ENCODE measurements around the gene SLC22A4. TPM values are rescaled to one million over a fixed set of nuclear protein-coding genes. Genes with fewer than 3 reads are reported as not detected.

SLC22A4 gene
- total RNA-seq, 2 experiments from 2014 or later, result 0.95 to 1.3 TPM

DNA sequence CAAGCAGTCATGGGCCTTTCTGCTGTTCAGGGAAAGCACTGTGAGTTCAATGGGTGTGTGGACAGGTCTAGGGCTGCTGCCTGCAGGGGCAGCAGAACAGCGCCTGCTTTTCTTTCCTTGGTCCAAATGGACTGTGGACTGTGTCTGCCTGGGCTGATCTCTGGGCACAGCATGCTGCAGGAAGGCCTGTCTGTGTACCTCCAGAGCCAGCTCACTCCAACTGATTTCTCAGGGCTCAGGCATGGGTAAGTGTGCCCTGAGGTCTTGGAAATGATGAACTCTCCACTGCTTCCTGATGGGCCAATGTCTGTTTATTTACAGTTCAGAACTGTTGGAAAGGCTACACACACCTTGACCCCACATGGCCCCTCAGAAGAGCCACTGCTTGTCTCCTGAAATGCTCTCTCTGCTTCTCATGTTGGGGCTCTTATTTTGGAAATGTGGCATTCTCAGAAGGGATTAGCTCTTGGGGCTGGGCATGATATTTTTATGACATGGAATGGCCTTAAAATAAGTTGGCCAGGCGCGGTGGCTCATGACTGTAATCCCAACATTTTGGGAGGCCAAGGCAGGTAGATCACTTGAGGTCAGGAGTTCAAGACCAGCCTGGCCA lies 27.0 kb downstream of the SLC22A4 start:
- Mint-ChIP-seq H3K36me3 (no peaks in the 10 kb centered on the region), H3K4me1 (no peaks in the 10 kb centered on the region), H3K27ac (no peak overlapping the region)

DNA sequence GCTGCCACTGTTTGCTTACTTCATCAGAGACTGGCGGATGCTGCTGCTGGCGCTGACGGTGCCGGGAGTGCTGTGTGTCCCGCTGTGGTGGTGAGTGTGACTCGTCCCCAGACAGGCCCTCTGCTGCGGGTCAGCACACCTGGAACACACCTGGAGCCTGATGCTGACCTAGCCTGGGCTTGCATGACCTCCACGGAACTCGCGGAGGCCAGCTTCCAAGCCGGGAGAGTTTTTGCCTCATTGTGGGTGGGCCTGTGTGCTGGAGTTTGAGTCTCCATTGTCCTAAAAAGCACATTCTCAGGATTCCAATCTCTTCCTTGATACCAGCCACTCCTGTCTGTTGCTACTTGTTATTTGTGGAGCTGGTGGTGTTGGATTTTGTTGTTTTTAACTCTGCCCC lies 28.1 kb downstream of the SLC22A4 start:
- DNase-seq, result no peak
- H3K27ac Mint-ChIP-seq, result no peak overlapping the region
- H3K4me3 Mint-ChIP-seq, result no peak overlapping the region
- H3K4me1 Mint-ChIP-seq, result no peaks in the 10 kb centered on the region
- no peaks in the 10 kb centered on the region for H3K9me3 Mint-ChIP-seq
- H3K36me3 Mint-ChIP-seq, result no peaks in the 10 kb centered on the region
- no peaks in the 10 kb centered on the region for H3K27me3 Mint-ChIP-seq

More for the DNA sequence above, 27.0 kb downstream of the SLC22A4 start:
- H3K4me3 Mint-ChIP-seq, result no peak overlapping the region
- no peaks in the 10 kb centered on the region for H3K27me3 Mint-ChIP-seq
- no peak for DNase-seq
- no peaks in the 10 kb centered on the region for H3K9me3 Mint-ChIP-seq

DNA sequence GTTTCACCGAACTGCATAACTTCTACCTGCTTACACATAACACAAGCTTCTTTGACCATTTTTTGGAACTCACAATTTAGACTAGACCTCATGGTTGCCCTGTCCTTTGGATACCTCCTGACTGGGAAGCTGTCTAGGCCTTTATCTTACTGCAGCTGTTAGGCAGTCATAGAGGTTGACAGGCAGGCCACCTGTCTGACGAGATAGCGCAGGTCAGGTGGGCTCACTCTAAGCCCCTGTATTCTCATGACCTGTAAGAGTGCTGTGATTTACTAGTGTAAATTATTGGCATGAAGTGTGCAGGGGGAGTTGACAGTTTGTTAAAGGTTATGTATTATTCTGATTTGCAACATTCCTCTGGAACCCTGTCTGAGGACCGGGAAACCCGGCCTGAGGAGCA lies 29.0 kb downstream of the SLC22A4 start:
- Mint-ChIP-seq H3K27me3 (no peaks in the 10 kb centered on the region), H3K9me3 (no peaks in the 10 kb centered on the region), H3K27ac (no peak overlapping the region), H3K4me1 (no peaks in the 10 kb centered on the region), H3K36me3 (no peaks in the 10 kb centered on the region), H3K4me3 (no peak overlapping the region)
- no peak for DNase-seq

DNA sequence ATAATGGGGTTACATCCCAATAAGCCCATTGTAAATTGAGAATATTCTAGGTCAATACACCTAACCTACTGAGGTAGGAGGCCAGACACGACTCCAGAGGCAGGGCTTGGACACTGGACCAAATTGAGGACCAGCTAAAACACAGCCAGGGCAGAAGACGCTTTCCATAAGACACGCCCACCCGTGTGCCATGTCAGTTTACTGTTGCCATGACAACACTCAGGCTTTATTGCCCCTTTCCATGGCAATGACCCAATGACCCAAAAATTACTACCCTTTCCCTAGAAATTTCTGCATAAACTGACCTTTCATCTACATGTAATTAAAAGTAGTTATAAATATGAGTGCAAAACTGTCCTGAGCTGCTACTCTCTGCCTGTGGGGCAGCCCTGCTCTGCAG lies 31.5 kb downstream of the SLC22A4 start:
- Mint-ChIP-seq H3K27me3 (no peaks in the 10 kb centered on the region), H3K9me3 (no peaks in the 10 kb centered on the region), H3K27ac (no peak overlapping the region), H3K36me3 (peaks cover 4% of the 10 kb centered on the region), H3K4me1 (no peaks in the 10 kb centered on the region), H3K4me3 (no peak overlapping the region)
- DNase-seq, result no peak

DNA sequence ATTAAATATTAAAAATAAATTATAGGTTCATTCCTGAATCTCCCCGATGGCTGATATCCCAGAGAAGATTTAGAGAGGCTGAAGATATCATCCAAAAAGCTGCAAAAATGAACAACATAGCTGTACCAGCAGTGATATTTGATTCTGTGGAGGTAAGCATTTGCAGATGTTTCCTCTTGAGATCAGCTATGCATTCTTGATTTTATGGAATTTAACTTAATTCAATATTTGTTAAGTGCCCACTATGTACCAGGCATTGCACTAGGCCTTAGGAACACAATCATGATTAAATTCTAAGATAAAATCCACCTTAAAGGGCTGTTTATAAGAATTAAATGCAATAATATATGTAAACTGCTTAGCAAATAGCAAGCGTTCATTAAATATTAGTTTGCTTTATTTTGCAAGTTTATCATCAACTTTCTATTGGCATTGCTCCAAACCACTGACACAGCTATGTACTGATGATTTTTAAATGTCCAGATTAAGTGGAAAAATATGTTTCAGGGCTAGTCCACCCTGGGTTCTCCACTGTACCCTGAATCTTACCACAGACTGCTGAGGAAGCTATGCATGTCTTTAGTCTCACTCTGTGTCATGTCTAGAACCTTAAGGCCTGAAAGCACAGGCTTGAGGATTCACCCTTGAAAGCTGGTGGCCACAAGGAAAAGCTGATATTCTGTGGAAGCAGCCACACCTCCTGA lies 33.2 kb downstream of the SLC22A4 start:
- H3K36me3 Mint-ChIP-seq, result peaks cover 6% of the 10 kb centered on the region
- no peak for DNase-seq
- no peak overlapping the region for H3K4me3 Mint-ChIP-seq
- H3K4me1 Mint-ChIP-seq, result no peaks in the 10 kb centered on the region
- no peaks in the 10 kb centered on the region for H3K27me3 Mint-ChIP-seq
- H3K27ac Mint-ChIP-seq, result no peak overlapping the region
- H3K9me3 Mint-ChIP-seq, result no peaks in the 10 kb centered on the region

DNA sequence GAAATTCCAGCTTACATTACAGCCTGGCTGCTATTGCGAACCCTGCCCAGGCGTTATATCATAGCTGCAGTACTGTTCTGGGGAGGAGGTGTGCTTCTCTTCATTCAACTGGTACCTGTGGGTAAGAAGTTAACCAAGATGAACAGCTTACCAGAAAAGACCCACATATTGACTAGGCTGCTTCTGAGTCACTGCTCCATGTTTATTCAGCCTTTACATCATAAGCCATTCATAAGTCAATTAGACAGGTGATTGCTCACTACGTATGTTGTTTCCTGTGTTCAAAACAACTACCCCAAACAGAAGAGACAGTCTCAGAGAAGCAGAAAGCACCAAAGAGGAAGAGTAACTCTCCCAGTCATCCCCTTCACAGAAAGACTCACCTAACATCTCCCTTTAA lies 40.6 kb downstream of the SLC22A4 start:
- Mint-ChIP-seq H3K4me3 (no peak overlapping the region), H3K4me1 (peaks cover 2% of the 10 kb centered on the region), H3K9me3 (no peaks in the 10 kb centered on the region), H3K27ac (no peak overlapping the region), H3K36me3 (peaks cover 5% of the 10 kb centered on the region), H3K27me3 (no peaks in the 10 kb centered on the region)
- no peak for DNase-seq

DNA sequence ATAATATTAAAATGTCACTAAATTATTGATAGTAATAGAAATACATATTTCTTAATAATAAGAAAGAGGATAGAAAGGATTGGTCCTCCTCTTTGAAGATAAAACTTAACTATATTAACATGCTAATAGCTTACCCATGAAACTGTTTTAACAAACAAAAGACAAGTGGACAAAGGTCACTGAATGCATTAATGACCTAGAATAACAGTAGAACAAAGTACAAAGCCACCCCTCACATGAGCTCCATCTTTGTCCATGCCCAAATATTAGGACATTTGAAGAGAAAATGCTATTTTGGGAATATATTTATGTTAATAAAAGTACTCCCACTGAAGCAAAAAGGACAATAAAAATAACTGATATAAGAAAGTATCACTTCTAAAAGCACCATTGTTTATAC lies 41.2 kb downstream of the SLC22A4 start:
- Mint-ChIP-seq H3K4me1 (peaks cover 2% of the 10 kb centered on the region), H3K9me3 (no peaks in the 10 kb centered on the region), H3K27me3 (no peaks in the 10 kb centered on the region), H3K36me3 (peaks cover 5% of the 10 kb centered on the region), H3K27ac (no peak overlapping the region), H3K4me3 (no peak overlapping the region)
- no peak for DNase-seq

DNA sequence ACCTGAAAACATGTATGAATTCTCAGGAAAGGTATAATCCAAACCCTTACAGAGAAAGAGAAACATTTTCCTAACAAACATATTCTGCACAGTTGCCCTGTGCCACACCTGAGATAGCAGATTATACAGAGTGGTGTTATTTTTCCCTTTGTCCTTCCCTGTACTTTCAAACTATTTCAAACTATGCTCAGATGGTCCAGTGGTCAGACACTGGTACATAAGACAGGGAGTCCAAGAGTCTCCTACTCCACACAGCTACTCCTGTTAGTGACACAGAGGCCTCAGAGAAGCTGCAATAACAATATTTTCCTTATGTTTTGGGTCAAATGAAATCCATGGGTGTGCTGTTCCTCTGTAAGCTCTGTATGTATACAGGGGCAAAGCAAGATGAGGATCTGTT lies 45.3 kb downstream of the SLC22A4 start:
- DNase-seq, result no peak
- H3K27me3 Mint-ChIP-seq, result no peaks in the 10 kb centered on the region
- H3K9me3 Mint-ChIP-seq, result no peaks in the 10 kb centered on the region
- peaks cover 2% of the 10 kb centered on the region for H3K4me1 Mint-ChIP-seq
- H3K36me3 Mint-ChIP-seq, result peaks cover 3% of the 10 kb centered on the region
- no peak overlapping the region for H3K27ac Mint-ChIP-seq
- no peak overlapping the region for H3K4me3 Mint-ChIP-seq

DNA sequence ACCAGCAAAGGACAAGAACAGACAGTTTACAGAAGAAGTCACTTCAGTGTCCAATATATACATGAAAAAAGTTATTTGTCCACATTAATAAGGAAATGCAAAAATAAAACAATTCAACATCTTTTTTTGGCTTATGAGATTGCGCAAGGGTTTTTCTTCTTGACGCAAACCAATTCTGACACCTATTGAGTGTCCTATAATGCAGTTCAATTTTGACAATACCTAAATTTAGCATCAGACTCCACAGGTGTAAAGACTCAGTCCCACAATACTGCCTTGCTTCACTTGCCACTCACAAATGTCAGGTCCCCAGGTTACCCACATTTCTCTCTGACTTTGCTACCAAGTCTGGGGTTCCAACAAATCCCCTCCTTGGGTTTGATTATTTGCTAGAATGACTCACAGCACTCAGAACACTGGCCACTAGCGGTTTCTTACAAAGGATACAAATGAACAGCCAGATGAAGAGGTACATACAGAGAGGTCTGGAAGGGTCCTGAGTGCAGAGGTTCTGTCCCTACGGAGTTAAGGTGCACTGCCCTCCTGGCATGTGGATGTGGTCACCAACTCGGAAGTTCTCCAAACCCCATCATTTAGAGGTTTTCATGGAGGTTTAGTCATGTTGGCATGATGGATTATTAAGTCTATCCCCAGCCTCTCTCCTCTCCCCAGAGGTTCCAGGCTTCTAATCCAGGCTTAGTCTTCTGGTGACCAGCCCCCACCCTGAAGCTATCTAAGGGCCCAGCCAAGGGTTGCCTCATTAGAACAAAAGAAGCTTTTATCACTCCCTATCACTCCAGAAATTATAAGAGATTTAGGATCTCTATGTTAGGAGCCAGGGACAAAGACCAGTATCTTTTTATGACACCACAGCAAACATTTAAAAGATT lies 48.3 kb downstream of the SLC22A4 start:
- H3K36me3 Mint-ChIP-seq, result peaks cover 7% of the 10 kb centered on the region
- H3K9me3 Mint-ChIP-seq, result no peaks in the 10 kb centered on the region
- H3K27ac Mint-ChIP-seq, result no peak overlapping the region
- H3K27me3 Mint-ChIP-seq, result no peaks in the 10 kb centered on the region
- DNase-seq, result no peak
- no peaks in the 10 kb centered on the region for H3K4me1 Mint-ChIP-seq
- H3K4me3 Mint-ChIP-seq, result no peak overlapping the region

DNA sequence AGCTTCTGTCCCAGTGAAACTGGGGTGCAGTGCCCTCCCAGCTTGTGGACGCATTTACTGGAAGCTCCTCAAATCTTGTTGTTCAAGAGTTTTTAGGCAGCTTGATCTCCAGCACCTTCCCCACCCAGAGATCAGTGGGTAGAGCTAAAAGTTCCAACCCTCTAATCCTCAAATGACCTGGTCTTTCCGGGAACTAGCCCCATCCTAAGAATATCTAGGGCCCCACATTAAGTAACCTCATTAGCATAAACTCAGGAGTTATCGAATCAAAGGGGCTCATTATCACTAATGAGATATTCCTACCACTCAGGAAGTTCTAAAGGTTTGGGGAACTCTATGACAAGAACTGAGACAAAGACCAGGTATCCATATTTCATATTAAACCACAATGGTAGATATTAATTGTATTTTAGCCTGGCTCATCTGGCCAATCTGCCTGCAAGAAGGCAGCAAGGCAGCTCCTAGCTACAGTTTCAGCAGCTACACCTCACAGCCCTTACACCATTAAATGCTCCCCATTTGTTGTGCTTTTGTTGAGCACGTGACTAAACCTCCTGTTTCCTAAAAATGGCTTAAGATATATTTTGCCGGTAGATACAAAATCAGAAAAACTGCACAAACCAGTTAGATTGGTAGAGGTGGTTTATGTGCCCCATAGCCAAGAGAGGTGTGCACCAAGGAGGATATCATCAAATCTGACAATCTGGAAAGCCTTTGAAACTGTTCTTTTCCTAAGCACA lies 50.8 kb downstream of the SLC22A4 start:
- no peak overlapping the region for H3K4me3 Mint-ChIP-seq
- no peaks in the 10 kb centered on the region for H3K27me3 Mint-ChIP-seq
- H3K36me3 Mint-ChIP-seq, result peaks cover 17% of the 10 kb centered on the region
- H3K4me1 Mint-ChIP-seq, result no peaks in the 10 kb centered on the region
- peaks cover under 1% of the 10 kb centered on the region for H3K9me3 Mint-ChIP-seq
- no peak overlapping the region for H3K27ac Mint-ChIP-seq
- DNase-seq, result no peak

DNA sequence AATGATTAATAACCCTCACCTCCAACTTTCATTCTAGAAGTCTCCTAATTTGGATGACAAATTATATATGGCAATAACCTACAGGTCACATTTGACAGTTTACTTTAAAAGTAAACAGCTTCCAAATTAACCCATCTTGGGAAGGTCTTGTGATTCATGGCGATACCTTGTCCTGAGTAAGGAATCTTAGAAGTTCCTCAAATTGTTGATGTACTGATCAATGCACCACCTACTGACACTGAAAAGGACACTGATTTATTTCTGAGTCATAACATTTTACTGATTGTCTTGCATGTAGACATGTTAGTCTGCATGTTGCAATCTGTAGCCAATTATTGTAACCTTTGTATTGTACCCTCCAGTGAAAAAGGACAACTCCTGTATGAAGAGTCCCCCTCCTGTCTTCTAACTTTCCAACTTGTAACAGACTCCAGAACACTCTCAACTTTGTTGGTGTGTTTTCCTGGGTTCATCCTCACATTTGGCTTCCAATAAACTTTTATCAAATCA lies 59.3 kb downstream of the SLC22A4 start:
- H3K27me3 Mint-ChIP-seq, result no peaks in the 10 kb centered on the region
- DNase-seq, result no peak
- no peak overlapping the region for H3K27ac Mint-ChIP-seq
- H3K36me3 Mint-ChIP-seq, result peaks cover 9% of the 10 kb centered on the region
- no peaks in the 10 kb centered on the region for H3K4me1 Mint-ChIP-seq
- peaks cover 1% of the 10 kb centered on the region for H3K9me3 Mint-ChIP-seq
- H3K4me3 Mint-ChIP-seq, result no peak overlapping the region

DNA sequence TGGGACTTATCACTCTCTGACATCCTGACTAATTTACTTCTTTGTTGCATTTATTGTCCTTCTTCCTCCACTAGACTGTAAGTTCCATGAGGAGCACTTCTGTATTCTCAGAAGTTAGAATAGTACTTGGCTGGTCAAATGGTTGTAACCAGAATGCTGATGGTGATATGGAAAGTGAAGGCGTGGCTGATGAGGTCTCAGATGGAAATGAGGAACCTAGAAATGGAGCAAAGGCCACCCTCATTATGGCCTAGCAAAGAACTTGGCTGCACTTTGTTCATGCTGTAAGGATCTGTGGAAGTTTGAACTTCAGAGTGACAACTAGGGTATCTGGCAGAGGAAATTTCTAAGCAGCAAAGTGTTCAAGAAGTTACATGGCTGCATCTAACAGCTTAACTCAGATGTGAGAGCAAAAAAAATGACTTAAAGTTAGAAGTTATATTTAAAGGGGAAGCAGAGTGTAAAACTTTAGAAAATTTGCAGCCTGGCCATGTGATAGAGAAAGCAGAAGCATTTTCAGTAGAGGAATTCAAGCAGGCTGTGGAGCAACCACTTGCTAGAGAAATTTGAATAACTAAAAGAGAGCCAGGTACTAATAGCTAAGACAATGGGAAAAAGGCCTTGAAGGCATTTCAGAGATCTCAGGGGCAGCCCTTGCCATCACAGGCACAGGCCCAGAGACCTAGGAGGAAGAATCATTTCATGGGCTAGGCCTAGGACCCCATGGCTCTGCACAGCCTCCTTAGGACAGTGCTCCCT lies 60.4 kb downstream of the SLC22A4 start:
- no peak for DNase-seq

DNA sequence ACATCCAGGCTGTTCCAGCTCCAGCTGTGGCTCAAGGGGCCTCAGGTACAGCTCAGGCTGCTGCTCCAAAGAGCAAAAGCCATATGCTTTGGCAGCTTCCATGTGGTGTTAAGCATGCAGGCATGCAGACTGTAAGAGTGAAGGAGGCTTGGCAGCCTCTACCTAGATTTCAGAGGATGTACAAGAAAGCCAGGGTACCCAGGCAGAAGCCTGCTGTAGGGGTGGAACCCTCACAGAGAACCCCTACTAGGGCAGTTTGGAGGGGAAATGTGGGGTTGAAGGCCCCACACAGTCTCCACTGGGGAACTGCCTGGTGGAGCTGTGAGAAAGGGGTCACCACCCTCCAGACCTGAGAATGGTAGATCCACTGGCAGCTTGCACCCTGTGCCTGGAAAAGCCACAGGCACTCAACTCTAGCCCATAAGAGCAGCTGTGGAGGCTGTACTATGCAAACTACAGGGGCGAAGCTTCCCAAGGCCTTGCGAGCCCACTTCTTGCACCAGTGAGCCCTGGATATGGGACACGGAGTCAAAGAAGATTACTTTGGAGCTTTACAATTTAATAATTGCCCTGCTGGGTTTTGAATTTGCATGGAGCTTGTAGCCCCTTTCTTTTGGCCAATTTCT lies 61.1 kb downstream of the SLC22A4 start:
- H3K27me3 Mint-ChIP-seq, result no peaks in the 10 kb centered on the region

More for the DNA sequence above, 60.4 kb downstream of the SLC22A4 start:
- Mint-ChIP-seq H3K9me3 (peaks cover 1% of the 10 kb centered on the region), H3K36me3 (peaks cover 3% of the 10 kb centered on the region), H3K27ac (no peak overlapping the region), H3K4me3 (no peak overlapping the region), H3K27me3 (no peaks in the 10 kb centered on the region), H3K4me1 (no peaks in the 10 kb centered on the region)

DNA sequence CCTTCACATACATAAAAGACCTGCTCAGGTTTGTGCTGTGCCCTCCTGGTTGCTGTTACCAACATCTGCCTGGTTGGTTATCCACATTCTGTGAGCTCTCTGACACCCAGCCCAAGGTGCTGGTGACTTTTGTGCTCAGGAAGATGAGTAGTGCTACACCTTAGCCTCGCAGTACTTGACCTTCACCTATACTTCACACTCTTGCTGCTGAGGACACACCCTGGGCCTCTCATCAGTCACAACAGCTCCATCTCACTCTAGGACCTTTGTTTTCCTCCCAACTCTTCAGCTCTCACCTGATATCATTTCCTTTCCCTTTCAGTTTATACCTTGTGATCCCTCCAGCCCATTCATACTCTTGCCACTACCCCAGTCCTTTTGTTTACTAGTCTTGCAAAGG lies 64.6 kb downstream of the SLC22A4 start:
- Mint-ChIP-seq H3K4me3 (no peak overlapping the region), H3K9me3 (no peaks in the 10 kb centered on the region), H3K4me1 (no peaks in the 10 kb centered on the region), H3K36me3 (no peaks in the 10 kb centered on the region), H3K27ac (no peak overlapping the region), H3K27me3 (no peaks in the 10 kb centered on the region)
- DNase-seq, result no peak

More for the DNA sequence above, 61.1 kb downstream of the SLC22A4 start:
- H3K9me3 Mint-ChIP-seq, result no peaks in the 10 kb centered on the region
- no peak overlapping the region for H3K27ac Mint-ChIP-seq
- DNase-seq, result no peak
- H3K36me3 Mint-ChIP-seq, result no peaks in the 10 kb centered on the region
- no peak overlapping the region for H3K4me3 Mint-ChIP-seq
- H3K4me1 Mint-ChIP-seq, result no peaks in the 10 kb centered on the region

Measured in activated naive CD8-positive, alpha-beta T cell treated with anti-CD3 and anti-CD28 coated beads for 36 hours (primary cell).